KMS-11 (cell line): ENCODE results near the gene SLC35F3.

Experiments used
- H2AFZ ChIP-seq: fragments of 200-600 bp; sonication (generic); 2 replicates; pipeline ENCODE4 v1.6.1; 2016; ENCODE audit warnings: antibody characterized with exemption, mixed run types, low read depth
- H3K27ac ChIP-seq: fragments of 200-600 bp; sonication (generic); 2 replicates; pipeline ENCODE4 v1.6.1; 2016; ENCODE audit warnings: mild to moderate bottlenecking, mixed run types
- H3K27me3 ChIP-seq: fragments of 200-600 bp; sonication (generic); 2 replicates; pipeline ENCODE4 v1.6.1; 2017; ENCODE audit warnings: mild to moderate bottlenecking, low read depth, mixed run types, moderate library complexity; ENCODE audit not compliant: insufficient read depth
- H3K36me3 ChIP-seq: fragments of 200-600 bp; sonication (generic); 2 replicates; pipeline ENCODE4 v1.6.1; 2017; ENCODE audit warnings: mild to moderate bottlenecking, mixed run types; ENCODE audit not compliant: insufficient read depth
- H3K4me1 ChIP-seq: fragments of 200-600 bp; sonication (generic); 2 replicates; pipeline ENCODE4 v1.6.1; 2016; ENCODE audit warnings: mild to moderate bottlenecking, low read depth, mixed run types; ENCODE audit not compliant: poor library complexity, severe bottlenecking
- H3K4me2 ChIP-seq: fragments of 200-600 bp; sonication (generic); 2 replicates; pipeline ENCODE4 v1.7.0; 2016; ENCODE audit warnings: mild to moderate bottlenecking, mixed run types
- H3K4me3 ChIP-seq: fragments of 200-600 bp; sonication (generic); IDR thresholded peaks from 2 replicates; pipeline ENCODE4 v1.6.1; 2017; ENCODE audit warnings: low read depth, low read length, mixed read lengths; ENCODE audit not compliant: insufficient read depth
- H3K79me2 ChIP-seq: fragments of 200-600 bp; sonication (generic); 2 replicates; pipeline ENCODE4 v1.6.1; 2016; ENCODE audit warnings: low read depth, mixed run types; ENCODE audit not compliant: insufficient read depth
- H3K9ac ChIP-seq: fragments of 200-600 bp; sonication (generic); 2 replicates; pipeline ENCODE4 v1.6.1; 2016; ENCODE audit warnings: mild to moderate bottlenecking, mixed run types
- H4K20me1 ChIP-seq: fragments of 200-600 bp; sonication (generic); 2 replicates; pipeline ENCODE4 v1.6.1; 2016; ENCODE audit warnings: mild to moderate bottlenecking, mixed run types; ENCODE audit not compliant: insufficient read depth
- TF ChIP-seq, protein P1 (sequence below): fragments of 200-600 bp; sonication (generic); conservative IDR thresholded peaks from 2 replicates; pipeline ENCODE4 v1.6.1; 2017; ENCODE audit warnings: low read depth, mild to moderate bottlenecking, antibody characterized with exemption, low read length, moderate library complexity, mixed read lengths

The SLC35F3 gene

DNA sequence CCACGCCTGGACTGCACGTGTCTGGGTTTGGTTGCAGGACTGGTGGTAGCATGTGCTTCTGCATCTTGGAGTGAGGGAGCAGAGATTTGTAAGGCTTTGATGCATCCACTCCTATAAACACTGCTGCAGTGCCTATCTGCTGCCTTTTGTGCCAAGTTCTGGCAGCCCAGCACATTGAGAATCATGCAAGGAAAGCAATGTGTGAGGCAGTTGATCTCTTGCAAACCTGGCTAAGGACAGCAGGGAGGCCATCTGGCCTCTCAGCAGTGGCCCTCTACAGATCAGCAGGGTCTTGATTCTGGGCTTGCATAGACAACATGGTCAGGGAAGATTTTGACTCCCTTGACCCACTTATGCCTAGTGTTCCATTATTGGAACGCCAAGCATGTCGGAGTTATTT, 387.5 kb downstream of the SLC35F3 start:
- Histone ChIP-seq H3K27me3 (no peaks in the 10 kb centered on the region), H3K4me1 (no peaks in the 10 kb centered on the region), H3K4me3 (no peak overlapping the region), H4K20me1 (no peaks in the 10 kb centered on the region), H3K79me2 (no peaks in the 10 kb centered on the region), H3K4me2 (no peak overlapping the region), H3K36me3 (no peaks in the 10 kb centered on the region), H3K27ac (no peak overlapping the region), H2AFZ (no peak overlapping the region), H3K9ac (no peak overlapping the region)
- TF ChIP-seq, protein P1, sequence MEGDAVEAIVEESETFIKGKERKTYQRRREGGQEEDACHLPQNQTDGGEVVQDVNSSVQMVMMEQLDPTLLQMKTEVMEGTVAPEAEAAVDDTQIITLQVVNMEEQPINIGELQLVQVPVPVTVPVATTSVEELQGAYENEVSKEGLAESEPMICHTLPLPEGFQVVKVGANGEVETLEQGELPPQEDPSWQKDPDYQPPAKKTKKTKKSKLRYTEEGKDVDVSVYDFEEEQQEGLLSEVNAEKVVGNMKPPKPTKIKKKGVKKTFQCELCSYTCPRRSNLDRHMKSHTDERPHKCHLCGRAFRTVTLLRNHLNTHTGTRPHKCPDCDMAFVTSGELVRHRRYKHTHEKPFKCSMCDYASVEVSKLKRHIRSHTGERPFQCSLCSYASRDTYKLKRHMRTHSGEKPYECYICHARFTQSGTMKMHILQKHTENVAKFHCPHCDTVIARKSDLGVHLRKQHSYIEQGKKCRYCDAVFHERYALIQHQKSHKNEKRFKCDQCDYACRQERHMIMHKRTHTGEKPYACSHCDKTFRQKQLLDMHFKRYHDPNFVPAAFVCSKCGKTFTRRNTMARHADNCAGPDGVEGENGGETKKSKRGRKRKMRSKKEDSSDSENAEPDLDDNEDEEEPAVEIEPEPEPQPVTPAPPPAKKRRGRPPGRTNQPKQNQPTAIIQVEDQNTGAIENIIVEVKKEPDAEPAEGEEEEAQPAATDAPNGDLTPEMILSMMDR = no peak

DNA sequence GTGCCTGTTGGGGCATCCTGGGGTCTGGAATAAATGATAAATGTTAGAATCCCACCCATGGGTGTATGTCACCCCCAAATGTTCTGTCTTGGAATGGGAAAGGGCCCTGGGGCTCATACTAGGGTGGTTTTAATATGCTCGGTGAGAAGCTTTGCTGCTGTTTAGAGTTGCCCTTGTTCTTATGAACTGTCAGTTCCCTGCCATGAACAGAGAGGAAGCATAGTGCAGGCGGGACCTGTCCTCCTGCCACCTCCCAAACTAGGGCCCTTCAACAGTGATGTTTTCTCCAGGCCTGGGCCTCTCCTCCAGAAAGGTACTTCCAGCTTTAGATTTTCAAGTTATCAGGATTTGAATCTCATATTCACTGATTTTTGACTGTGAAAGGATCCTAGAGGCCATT, 388.1 kb downstream of the SLC35F3 start:
- H2AFZ ChIP-seq = no peak overlapping the region
- H3K27ac ChIP-seq = no peak overlapping the region
- no peak overlapping the region for H3K4me2 ChIP-seq
- H3K4me1 ChIP-seq = no peaks in the 10 kb centered on the region
- TF ChIP-seq, protein P1 = no peak
- H3K79me2 ChIP-seq = no peaks in the 10 kb centered on the region
- H3K27me3 ChIP-seq = no peaks in the 10 kb centered on the region
- no peak overlapping the region for H3K4me3 ChIP-seq
- no peaks in the 10 kb centered on the region for H3K36me3 ChIP-seq
- H3K9ac ChIP-seq = no peak overlapping the region
- H4K20me1 ChIP-seq = no peaks in the 10 kb centered on the region

DNA sequence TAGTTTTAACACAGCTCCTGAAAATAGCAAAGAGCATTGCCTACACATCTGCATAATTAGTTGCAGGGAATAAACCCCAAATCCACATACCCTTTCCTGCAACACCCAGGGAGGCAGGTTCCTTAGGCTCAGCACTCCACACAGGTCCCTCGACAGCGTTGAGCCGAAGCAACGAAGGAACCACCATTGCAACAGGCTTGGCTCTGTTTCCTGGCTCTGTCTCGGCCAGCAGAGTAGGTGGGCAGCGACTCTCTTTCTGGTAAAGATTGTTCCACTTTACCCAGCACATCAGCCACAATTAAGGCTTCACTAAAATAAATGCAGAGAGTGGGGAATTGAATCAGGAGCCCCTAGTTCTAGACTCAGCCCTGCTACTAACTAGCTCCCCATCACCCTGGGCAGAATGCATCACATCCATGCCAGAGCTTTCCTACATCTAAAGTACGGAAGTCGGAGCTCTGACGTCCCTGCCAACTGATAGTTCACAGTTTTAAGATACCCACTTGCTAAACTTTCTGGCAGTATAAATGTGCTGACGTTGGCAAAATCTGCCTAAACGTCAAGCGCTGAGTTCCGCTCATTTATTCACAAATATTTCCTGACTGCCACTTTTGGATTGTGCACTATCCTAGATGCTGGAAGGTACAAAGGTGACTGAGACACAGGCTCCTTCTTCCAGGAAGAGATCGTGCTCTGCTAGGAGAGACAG, 389.8 kb downstream of the SLC35F3 start:
- TF ChIP-seq, protein P1 = no peak
- Histone ChIP-seq H3K9ac (no peak overlapping the region), H3K79me2 (no peaks in the 10 kb centered on the region)

DNA sequence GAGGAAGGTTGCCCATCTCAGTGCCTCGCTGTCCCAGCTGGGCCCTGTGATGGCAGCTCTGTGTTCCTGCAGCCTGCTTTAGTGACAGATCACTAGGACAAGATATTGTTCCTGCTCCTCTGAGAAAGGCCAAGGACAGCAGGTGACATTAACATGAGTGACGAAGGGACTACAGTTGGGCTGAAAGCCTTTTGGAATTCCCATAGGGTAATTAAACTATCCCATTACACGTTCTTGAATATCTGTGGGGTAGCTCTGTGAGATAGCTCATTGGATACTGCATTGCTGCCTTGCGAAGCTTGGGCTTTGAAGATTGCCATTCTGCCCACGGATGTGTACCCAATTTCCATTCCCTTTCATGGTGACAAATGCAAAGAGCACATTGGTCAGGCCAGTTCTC, 390.6 kb downstream of the SLC35F3 start:
- Histone ChIP-seq H3K4me2 (no peak overlapping the region), H3K79me2 (no peaks in the 10 kb centered on the region), H2AFZ (no peak overlapping the region), H3K9ac (no peak overlapping the region), H3K27ac (no peak overlapping the region), H3K4me1 (no peaks in the 10 kb centered on the region), H3K36me3 (no peaks in the 10 kb centered on the region), H4K20me1 (no peaks in the 10 kb centered on the region), H3K27me3 (no peaks in the 10 kb centered on the region), H3K4me3 (no peak overlapping the region)
- TF ChIP-seq, protein P1 = no peak

More for the DNA sequence above, 389.8 kb downstream of the SLC35F3 start:
- no peaks in the 10 kb centered on the region for H3K4me1 ChIP-seq
- H4K20me1 ChIP-seq = no peaks in the 10 kb centered on the region
- H2AFZ ChIP-seq = no peak overlapping the region
- no peaks in the 10 kb centered on the region for H3K27me3 ChIP-seq
- no peak overlapping the region for H3K4me3 ChIP-seq
- H3K27ac ChIP-seq = no peak overlapping the region
- H3K4me2 ChIP-seq = no peak overlapping the region
- no peaks in the 10 kb centered on the region for H3K36me3 ChIP-seq
